ENCODE results near the gene TMEM37.

The TMEM37 gene

GRCh38 chr2:119417908-119418307 lies 13.7 kb upstream of the TMEM37 start:
- no peak for DNase-seq (ENCODE audit: low read depth in 2 of 2)

GRCh38 chr2:119419065-119419464 lies 12.6 kb upstream of the TMEM37 start:
- no peak for DNase-seq (ENCODE audit: low read depth in 2 of 2)

GRCh38 chr2:119419803-119420508 lies 11.7 kb upstream of the TMEM37 start:
- no peak for DNase-seq (ENCODE audit: low read depth in 2 of 2)

DNA sequence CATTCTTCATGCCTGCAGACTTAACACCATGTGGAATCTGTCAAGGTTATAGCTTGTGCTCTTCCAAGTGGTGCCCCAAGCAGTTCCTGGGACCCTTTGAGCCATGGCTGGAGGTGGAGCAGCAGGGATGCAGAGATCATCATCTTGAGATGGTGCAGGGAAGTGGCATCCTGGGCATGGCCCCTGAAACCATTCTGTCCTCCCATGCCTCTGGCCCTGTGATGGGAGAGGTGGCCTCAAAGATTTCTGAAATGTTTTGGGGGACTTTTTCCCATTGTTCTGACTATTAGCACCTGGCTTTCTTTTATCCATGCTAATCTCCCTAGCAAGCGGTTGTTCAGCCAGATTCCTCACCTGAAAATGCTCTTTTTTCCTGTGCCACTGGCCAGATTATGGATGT lies 10.3 kb upstream of the TMEM37 start:
- DNase-seq (ENCODE audit: low read depth in 2 of 2) = no peak

DNA sequence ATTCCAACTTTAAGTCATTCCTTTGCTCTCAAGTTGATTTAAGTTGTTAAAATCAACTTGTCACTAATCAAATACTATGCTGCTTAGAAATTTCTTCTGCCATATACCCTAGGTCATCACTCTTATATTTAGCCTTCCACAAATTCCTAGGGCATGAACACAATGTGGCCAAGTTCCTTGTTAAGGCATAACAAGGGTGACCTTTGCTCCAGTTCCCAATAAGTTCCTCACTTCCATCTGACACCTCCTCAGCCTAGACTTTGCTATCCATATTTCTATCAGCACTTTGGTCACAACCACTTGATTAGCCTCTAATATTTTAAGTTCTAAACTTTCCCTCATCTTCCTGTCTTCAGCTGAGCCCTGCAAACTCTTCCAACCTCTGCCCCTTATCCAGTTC lies 9.9 kb upstream of the TMEM37 start:
- no peak for DNase-seq (ENCODE audit: low read depth in 2 of 2)

- no peak for DNase-seq (ENCODE audit: low read depth in 2 of 2)
Observed at GRCh38 chr2:119422360-119423107, 9.1 kb upstream of the TMEM37 start.

GRCh38 chr2:119423108-119423444 lies 8.6 kb upstream of the TMEM37 start:
- DNase-seq (ENCODE audit: low read depth in 2 of 2) = no peak

DNA sequence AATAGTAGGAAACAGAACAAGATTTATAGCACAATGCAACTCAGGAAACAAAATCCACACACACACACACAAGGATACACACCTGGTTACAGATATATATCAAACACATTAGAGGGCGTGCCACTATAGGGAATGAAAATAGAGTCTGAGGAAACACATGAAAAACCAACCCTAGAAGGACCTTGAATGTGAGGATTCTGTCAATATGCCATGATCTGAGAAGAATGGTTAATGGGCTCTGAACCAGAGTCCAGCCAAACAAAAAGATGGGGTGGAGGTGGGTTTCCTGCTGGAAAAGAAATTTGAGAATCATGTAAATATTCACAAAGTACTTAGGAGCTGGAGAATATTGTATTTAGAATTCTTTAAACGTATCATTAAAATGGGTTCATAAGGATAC lies 7.8 kb upstream of the TMEM37 start:
- DNase-seq (ENCODE audit: low read depth in 2 of 2) = no peak

- no peak for DNase-seq (ENCODE audit: low read depth in 2 of 2)
Observed at GRCh38 chr2:119424284-119425118, 7.2 kb upstream of the TMEM37 start.

GRCh38 chr2:119425119-119425405 lies 6.6 kb upstream of the TMEM37 start:
- no peak for DNase-seq (ENCODE audit: low read depth in 2 of 2)

DNA sequence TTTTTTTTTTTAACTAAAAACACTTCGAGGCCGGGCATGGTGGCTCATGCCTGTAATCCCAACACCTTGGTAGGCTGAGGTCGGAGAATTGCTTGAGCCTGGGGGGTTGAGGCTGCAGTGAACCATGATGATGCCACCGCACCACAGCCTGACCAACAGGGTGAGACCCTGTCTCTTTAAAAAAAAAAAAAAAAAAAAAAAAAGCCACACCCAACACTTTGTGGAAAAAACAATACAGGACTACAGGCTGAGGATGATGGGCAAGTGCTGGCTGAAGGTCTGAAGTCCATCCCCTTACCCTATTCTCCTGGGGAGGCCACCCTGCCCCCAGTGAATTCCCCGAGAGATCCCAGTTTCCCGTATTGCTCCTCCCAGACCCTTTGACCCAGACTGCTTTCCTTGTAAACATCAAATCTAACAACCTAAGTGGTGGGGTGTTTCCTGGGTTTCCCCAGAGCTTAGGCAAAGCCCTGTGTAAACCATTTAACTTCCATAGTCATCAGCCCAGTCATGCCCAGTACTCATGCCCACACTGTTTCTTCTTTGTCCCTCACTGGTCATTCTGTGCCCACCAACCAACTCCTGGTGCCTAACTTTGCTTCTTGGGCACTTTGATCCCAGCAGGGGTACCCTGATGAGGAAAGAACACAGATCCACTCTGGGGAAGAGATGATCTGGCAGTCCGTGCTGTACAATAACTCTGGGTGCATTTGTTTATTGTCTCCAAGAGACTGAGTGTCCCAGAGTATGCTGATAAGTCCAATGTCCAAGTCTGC lies 5.8 kb upstream of the TMEM37 start:
- no peak for DNase-seq (ENCODE audit: low read depth in 2 of 2)

DNA sequence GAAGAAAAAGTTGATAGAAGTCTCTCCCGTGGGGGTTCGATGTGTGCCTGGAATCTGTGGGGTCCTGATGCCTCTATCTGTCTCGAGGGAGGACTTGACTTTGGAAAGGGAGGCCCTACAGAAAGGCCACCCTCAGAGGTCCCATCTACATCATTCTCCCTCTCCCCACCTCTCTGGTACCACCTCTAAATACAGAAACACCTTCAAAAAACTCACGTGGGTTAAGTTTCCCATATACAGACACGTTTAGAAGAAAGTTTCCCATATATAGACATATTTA lies 5.3 kb upstream of the TMEM37 start:
- no peak for DNase-seq (ENCODE audit: low read depth in 2 of 2)

DNA sequence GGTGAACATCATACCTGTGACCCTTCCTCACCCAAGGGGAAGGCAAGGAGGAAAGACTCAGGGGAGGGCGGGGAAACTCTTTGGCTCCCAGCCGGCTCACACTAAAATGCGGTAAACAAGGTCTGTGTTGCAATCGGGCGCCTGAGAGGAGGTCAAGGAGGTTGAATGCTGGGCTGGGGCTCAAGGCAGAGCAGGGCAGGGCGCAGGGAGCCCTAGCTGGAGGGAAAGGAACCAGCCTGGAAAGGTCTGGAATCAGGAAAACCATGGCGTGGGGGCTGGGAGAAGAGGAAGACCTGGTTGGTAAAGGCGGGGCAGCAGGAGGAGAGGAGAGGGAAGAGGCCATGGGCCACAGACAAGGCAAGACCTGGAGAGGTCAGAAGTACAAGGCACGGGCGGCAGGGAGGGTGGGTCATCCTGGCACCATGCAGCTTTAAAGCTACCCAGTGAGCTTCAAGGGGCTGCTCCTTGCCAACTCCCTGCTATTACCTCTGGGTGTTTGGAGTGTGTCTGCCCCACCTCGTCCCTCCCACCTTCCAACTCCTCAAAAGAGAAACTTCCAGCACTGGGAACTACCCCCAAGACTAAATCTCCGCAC lies 4.8 kb upstream of the TMEM37 start:
- no peak for DNase-seq (ENCODE audit: low read depth in 2 of 2)

- no peak for DNase-seq (ENCODE audit: low read depth in 2 of 2)
Observed at GRCh38 chr2:119427756-119428155, 3.9 kb upstream of the TMEM37 start.

DNA sequence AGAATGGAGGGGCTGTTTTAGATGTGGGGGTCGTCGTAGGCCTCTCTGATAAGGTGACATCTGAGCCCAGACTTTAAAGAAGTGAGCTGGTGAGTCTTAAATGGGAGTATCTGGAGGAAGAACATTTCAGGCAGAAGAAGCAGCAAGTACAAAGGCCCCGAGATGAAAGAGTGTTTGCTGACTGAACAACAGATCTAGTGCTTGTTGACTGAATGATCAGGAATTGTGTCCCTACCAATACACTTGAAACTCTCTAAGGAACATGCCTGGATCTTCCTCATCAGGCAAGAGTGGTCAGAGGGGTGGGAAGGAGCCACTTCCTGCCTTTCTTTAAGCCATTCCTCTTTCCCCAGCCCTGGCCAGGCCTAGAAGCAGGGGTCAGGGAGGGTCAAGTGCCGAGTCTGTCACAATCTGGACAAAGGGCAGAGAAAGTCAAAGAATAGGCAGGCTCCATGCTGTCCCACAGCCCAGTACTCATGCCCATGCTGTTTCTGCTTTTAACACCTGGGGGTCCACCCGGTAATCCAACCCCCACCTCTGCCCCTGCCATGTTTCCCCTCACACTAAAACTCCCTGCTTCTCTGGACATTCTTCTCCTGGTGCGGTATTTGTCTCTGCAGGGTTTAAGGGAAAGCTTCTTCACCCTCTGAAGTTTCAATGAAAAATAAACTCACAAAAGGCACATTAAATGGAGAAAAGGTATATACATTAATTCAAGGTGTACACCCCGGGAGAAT lies 3.0 kb upstream of the TMEM37 start:
- no peak for DNase-seq (ENCODE audit: low read depth in 2 of 2)

DNA sequence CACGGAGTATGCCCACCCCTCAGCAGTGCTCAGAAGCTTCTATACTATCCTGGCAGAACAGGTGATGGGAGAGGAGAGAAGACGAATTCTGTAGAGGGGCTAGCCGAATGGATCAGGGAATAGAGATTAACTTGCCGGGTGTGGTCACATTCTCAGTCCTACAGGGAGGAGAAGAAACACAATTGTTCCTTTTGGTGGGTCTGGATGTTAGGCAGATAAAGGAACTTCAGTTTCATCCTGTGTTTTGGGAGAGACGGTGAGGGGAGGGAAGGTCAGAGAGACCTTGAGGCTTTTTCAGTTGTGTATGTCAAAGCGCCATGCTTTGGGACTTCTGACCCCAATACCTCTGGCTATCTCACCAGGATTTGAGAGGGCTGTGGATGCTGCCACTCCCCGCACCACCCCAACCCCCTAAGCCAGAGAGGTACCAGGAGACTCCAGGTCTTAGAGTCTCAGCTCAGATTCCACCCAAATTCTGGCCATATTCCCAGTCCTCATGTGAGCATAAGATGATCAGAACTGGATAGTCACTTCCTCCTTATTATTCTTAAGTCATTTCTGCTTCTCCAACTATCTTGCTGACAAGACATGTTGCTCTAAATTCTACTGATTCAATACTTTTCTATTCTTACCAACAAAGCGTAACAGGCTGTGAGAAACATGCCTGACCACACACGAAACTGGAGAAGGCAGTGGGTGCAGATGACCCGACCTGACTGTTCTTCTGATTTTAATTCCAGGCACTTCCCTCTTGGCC lies 2.3 kb upstream of the TMEM37 start:
- DNase-seq (ENCODE audit: low read depth in 2 of 2) = no peak

DNA sequence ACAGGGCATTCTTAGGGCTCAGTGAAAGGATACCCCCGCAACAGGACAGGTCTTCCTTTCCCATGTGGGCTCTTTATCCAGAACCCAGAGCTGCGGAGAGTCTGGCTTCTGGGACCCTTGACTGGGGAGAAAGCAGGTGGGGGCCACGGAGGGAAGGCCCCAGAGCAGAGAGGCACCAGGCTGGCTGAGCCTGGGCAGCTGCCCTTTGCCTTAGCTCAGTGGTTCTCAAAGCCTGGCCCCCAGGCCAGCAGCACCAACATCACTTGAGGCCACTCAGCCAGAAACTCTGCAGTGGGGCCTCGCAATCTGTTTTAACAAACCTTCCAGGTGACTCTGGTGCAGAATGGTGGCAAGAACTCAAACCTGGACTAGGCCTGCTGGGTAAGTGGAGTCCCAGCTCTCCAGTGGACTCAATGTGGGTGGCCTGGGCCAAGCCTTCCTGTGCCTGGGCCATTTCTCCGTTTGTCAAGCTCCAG lies 1.6 kb upstream of the TMEM37 start:
- no peak for DNase-seq (ENCODE audit: low read depth in 2 of 2)

- DNase-seq (ENCODE audit: low read depth in 2 of 2) = no peak
Observed at GRCh38 chr2:119431976-119432850, 559 bp downstream of the TMEM37 start.

- no peak for DNase-seq (ENCODE audit: low read depth in 2 of 2)
Observed at GRCh38 chr2:119432851-119433522, 1.3 kb downstream of the TMEM37 start.
